ENCODE data around the gene RIMBP2.

DNA sequence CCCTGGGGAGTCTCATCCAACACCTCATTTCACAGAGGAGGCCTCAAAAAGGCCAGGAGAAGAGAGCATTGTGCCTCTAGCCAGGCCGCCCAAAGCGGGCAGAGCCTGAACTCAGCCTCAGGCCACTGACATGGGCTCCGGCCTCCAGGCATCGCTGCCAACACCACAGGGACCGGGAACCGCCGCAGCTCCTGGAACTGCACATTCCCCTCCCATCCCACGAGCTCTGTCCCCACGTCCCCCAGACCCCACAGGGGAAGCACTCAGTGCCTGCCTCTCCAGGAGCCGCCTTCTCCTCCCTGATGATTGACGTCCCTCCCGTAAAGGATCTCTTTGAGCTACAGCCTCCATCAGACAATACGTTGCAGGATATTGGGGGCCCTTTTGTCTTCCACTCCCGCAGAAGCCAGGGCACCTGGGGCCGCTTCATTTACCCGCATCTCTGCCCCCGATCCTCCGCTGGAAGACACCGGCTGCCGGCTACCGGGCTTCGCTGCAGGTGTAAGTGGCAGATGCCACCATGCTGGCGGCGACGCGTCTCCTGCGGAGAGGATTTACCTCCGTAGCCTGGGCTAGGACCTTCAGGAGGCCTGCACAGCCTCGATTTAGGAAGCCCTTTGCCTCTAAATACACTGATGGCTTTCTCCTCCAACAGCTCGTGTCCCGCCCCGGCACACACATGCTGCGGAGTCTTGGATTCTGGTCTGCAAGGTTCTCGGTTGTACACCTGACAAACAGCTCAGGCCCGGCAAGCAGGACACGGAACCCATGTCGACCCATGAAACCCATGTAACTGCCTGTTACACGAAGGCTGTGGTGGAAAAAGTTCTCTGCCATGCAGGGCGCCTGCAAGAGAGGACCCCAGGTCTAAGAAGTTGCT is 104.8 kb downstream of the RIMBP2 start:
- TF ChIP-seq CTCF (conservative IDR thresholded peaks at IDR 0.05; ENCODE audit: low read depth, low read length) (no peak), EZH2 (IDR thresholded peaks at IDR 0.05; ENCODE audit: borderline replicate concordance, low read depth, low read length, poor library complexity, severe bottlenecking) (no peak)
